CD4-positive, alpha-beta T cell treated with Interleukin-1 beta for 1 hour (primary cell): ENCODE measurements around the gene CCDC136.

ENCODE experiments used
- DNase-seq, 2 donors: peaks; one replicate each; pipeline ENCODE4 v3.0.0-alpha.2; 2020 to 2022

Gene CCDC136

GRCh38 chr7:128833148-128833945, 41.6 kb downstream of the CCDC136 start:
- no peak for DNase-seq

DNA sequence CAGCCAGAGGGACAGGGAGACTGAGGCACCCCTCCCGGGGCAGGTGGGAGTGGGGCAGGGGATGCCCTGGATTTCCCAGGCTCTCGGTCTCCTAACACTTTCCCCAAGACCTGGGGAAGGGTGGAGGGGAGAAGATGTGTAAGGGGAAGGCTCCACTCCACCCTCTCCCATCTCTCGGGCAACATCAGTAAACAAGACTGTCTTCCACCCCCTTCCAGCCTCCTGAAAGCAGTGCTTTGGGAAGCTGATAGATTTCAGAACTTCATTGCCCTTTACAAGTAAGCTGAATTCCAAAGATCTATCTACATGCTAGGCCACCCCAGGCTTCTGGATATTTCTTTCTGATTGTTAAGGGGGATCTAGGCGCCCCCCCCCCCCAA, 42.2 kb downstream of the CCDC136 start:
- no peak for DNase-seq

GRCh38 chr7:128835231-128835751, 43.5 kb downstream of the CCDC136 start:
- no peak for DNase-seq

- no peak for DNase-seq
Measured at GRCh38 chr7:128835790-128836641, 44.2 kb downstream of the CCDC136 start.

DNA sequence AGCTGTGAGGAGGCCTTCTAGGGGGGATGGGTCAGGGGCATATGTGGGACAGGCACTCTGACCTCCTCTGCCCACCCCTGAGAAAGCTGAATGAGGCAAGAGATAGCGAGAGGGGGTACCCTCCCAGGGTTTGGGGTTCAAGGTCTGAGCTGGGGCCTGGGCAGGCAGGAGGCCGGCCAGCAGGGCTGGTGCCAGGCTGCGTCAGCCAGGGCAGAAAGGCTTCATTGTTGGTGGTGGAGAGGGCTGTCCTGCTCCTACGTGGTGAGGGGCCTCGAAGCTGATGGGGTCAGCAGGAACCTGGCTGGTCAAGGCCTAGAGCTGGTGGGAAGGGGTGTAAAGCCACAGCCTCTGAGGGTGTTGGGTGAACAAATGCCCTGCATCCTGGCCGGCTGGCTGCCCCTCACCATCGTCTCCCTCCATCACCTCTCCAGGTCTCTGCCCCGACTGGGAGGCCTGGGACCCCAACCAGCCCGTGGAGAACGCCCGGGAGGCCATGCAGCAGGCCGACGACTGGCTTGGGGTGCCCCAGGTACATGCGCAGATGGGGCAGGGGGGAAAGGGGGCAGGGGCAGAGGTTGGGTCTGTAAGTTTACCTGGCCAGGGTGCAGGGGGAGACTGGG, 45.1 kb downstream of the CCDC136 start:
- no peak for DNase-seq

GRCh38 chr7:128837521-128837921, 45.8 kb downstream of the CCDC136 start:
- DNase-seq = no peak

DNA sequence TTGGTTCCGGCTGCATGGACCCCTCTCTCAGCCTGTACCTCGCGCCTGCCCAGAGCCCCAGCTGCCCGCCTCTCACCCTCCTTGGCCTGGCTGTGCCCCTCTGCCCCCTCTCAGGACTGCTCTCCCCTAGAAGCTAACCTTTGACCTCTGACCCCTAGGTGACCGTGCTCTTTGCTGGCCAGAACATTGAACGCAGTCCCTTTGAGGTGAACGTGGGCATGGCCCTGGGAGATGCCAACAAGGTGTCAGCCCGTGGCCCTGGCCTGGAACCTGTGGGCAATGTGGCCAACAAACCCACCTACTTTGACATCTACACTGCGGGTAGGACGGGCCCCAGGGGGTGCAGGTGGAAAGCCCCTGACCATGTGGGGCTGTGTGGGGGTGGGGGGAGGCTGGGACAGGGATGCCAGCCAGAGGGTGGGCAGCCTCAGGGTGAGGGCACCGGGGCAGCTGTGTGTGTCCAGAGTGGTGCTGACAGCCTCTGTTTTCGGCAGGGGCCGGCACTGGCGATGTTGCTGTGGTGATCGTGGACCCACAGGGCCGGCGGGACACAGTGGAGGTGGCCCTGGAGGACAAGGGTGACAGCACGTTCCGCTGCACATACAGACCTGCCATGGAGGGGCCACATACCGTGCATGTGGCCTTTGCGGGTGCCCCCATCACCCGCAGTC, 46.5 kb downstream of the CCDC136 start:
- no peak for DNase-seq

- no peak for DNase-seq
Measured at GRCh38 chr7:128838981-128839731, 47.4 kb downstream of the CCDC136 start.

GRCh38 chr7:128839751-128840177, 48.0 kb downstream of the CCDC136 start:
- DNase-seq = no peak

GRCh38 chr7:128840326-128841170, 48.8 kb downstream of the CCDC136 start:
- DNase-seq = no peak

DNA sequence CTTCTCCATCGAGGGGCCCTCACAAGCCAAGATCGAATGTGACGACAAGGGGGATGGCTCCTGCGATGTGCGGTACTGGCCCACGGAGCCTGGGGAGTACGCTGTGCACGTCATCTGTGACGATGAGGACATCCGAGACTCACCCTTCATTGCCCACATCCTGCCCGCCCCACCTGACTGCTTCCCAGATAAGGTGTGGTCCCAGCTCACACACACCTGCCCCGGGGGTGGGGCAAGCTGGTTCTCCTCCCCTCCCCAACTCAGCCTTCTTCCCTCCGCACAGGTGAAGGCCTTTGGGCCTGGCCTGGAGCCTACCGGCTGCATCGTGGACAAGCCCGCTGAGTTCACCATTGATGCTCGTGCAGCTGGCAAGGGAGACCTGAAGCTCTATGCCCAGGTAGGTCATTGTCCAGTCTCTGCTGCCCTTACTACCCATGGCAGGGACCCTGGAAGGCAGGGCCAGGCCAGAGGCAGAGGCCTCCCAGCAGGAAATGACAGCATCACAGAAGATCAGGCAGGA, 49.5 kb downstream of the CCDC136 start:
- DNase-seq = peak; percentile 12 to 18

- DNase-seq = peak; percentile 46 to 55
Measured at GRCh38 chr7:128841921-128842673, 50.3 kb downstream of the CCDC136 start.

- DNase-seq = no peak
Measured at GRCh38 chr7:128842674-128843641, 51.2 kb downstream of the CCDC136 start.

DNA sequence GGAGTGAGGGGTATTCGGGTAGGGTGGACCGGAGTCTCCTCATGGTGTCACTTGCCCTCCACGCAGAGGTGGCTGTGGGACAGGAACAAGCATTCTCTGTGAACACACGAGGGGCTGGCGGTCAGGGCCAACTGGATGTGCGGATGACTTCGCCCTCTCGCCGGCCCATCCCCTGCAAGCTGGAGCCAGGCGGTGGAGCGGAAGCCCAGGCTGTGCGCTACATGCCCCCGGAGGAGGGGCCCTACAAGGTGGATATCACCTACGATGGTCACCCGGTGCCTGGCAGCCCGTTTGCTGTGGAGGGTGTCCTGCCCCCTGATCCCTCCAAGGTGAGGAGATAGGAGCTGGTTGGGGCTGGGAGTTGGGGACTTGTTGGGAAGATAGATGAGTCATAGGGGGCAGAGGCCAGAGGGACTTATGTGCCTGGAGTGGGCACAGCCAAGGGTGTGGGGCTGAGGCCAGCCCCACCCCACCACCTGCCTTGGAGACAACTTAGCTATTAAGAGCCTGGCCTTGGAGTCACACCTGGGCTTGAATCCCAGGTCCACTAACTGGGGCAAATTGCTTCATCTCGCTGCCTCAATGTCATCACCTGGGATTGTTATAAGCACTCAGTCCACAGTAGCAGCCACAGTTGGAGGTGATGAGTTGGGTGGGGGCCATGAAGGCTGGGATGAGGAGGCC, 52.3 kb downstream of the CCDC136 start:
- DNase-seq = no peak

GRCh38 chr7:128844777-128845311, 53.1 kb downstream of the CCDC136 start:
- no peak for DNase-seq

DNA sequence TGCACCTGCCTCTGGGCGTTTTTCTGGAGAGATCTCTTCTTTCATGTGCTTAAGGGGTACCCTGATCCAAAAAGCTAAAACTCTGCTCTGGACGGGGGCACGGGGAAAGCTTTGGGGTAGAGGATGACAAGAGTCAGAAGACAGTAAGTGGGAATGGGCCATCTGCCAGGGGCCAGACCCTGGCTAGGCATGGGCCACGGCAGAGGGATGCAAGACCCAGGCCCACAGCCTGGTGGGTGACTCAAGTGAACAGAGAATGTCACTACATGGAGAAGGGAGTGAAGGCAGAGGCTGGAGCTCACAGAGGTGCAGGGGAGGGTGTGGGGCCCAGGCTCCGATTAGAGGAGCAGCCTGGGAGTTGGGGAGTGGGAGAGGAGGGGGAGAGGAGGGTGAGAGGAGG, 53.7 kb downstream of the CCDC136 start:
- DNase-seq = no peak

DNA sequence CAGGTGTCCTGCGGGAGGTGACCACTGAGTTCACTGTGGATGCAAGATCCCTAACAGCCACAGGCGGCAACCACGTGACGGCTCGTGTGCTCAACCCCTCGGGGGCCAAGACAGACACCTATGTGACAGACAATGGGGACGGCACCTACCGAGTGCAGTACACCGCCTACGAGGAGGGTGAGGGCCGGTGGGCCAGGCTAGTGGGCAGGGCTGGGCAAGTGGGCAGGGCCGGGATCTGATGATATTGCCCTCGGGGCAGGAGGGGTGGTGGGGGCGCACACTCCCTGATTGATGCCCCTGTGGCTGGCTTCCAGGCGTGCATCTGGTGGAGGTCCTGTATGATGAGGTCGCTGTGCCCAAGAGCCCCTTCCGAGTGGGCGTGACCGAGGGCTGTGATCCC, 54.2 kb downstream of the CCDC136 start:
- no peak for DNase-seq
